ENCODE data around the gene MAPK8IP1.

The MAPK8IP1 gene

GRCh38 chr11:45947885-45948284, 62.4 kb downstream of the MAPK8IP1 start:
- DNase-seq: no peak

DNA sequence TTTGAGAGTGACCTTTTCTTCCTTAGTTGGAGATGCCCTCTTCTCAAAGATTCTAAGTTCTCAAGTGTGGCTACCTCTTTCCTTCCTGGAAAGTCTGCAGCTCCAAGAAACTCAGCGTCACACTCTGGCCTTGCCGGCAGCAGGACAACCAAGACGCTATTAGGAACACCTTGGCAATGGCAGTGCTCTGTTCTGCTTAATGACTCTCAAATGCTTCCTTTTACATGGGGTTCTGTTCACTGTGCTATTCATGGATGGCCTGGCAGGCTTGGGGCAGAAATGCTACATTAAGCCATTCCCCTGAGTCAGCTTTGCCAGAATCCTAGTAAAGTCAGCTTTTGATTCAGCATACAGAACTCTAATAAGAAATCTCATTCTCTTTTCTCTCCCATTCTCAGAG, 62.9 kb downstream of the MAPK8IP1 start:
- no peak for DNase-seq

DNA sequence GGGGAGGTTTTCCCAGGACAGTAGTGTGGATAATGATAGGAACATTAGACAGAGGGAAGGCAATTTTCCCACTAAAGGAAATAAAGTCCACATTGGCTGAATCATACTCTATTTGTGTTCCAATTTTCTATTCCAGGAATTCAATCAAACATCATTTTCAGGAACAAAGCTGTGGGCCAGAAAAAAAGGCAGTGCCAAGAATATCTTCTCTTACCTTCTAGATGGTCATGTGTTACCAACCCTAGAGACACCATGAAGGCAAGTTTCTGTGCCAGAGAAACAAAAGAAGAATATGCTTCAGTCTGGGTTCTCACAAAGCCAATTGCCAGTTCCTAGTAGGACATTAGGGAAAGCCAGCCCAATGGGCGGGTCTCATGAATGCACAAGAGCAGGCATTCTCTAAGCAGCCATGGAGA, 64.5 kb downstream of the MAPK8IP1 start:
- no peak for DNase-seq

Data from fibroblast of skin of back (primary cell).